Fibroblast of skin of abdomen (primary cell): ENCODE results near the gene PSMD1.
A peak's percentile ranks its signal among the peaks of the same experiment; 100 is the strongest.
"Not testable (repeated sequence)": the region's sequence is repeated elsewhere in the genome, so short reads cannot be mapped to it uniquely, and the experiment has no call there.

ENCODE experiments used
- DNase-seq: peaks from one replicate; pipeline ENCODE4 v3.0.0-alpha.2; 2013

The PSMD1 gene

GRCh38 chr2:231161252-231161839 lies 104.7 kb downstream of the PSMD1 start:
- DNase-seq, result no peak

GRCh38 chr2:231161877-231162329 lies 105.2 kb downstream of the PSMD1 start:
- DNase-seq, result peak; percentile 98

- DNase-seq, result no peak
These were observed 106.3 kb downstream of the PSMD1 start for GRCh38 chr2:231163011-231163410.

- no peak for DNase-seq
These were observed 106.9 kb downstream of the PSMD1 start for GRCh38 chr2:231163414-231164095.

- no peak for DNase-seq
These were observed 111.2 kb downstream of the PSMD1 start for GRCh38 chr2:231167745-231168459.

- no peak for DNase-seq
These were observed 111.9 kb downstream of the PSMD1 start for GRCh38 chr2:231168460-231169139.

- DNase-seq, result no peak
These were observed 112.8 kb downstream of the PSMD1 start for GRCh38 chr2:231169488-231169887.

GRCh38 chr2:231170055-231170454 lies 113.4 kb downstream of the PSMD1 start:
- peak; percentile 50 for DNase-seq

- no peak for DNase-seq
These were observed 115.4 kb downstream of the PSMD1 start for GRCh38 chr2:231172025-231172424.

GRCh38 chr2:231174211-231174651 lies 117.6 kb downstream of the PSMD1 start:
- no peak for DNase-seq

- no peak for DNase-seq
These were observed 119.4 kb downstream of the PSMD1 start for GRCh38 chr2:231176066-231176465.

GRCh38 chr2:231177156-231178025 lies 120.7 kb downstream of the PSMD1 start:
- DNase-seq, result no peak

GRCh38 chr2:231178805-231179204 lies 122.1 kb downstream of the PSMD1 start:
- not testable (repeated sequence) for DNase-seq

GRCh38 chr2:231181860-231182512 lies 125.3 kb downstream of the PSMD1 start:
- DNase-seq, result no peak

GRCh38 chr2:231182513-231182899 lies 125.8 kb downstream of the PSMD1 start:
- DNase-seq, result no peak

- no peak for DNase-seq
These were observed 127.2 kb downstream of the PSMD1 start for GRCh38 chr2:231183851-231184250.

GRCh38 chr2:231184319-231184718 lies 127.7 kb downstream of the PSMD1 start:
- no peak for DNase-seq

GRCh38 chr2:231185050-231185725 lies 128.5 kb downstream of the PSMD1 start:
- no peak for DNase-seq

GRCh38 chr2:231185886-231186285 lies 129.2 kb downstream of the PSMD1 start:
- DNase-seq, result no peak

GRCh38 chr2:231186325-231186724 lies 129.7 kb downstream of the PSMD1 start:
- no peak for DNase-seq
